ENCODE results near the gene ANO8.

ANO8 gene

GRCh38 chr19:17347361-17347760 is 12.7 kb upstream of the ANO8 start:
- DNase-seq = no peak

GRCh38 chr19:17346109-17346671 is 11.5 kb upstream of the ANO8 start:
- peak; percentile 62 for DNase-seq

- DNase-seq = no peak
Measured at GRCh38 chr19:17341845-17342244, 7.2 kb upstream of the ANO8 start.

GRCh38 chr19:17341386-17341785 is 6.7 kb upstream of the ANO8 start:
- DNase-seq = no peak

GRCh38 chr19:17340871-17341357 is 6.3 kb upstream of the ANO8 start:
- no peak for DNase-seq

GRCh38 chr19:17340302-17340870 is 5.7 kb upstream of the ANO8 start:
- no peak for DNase-seq

GRCh38 chr19:17339088-17339741 is 4.6 kb upstream of the ANO8 start:
- no peak for DNase-seq

- DNase-seq = no peak
Measured at GRCh38 chr19:17338433-17339078, 3.9 kb upstream of the ANO8 start.

- DNase-seq = peak; percentile 35
Measured at GRCh38 chr19:17337675-17338432, 3.2 kb upstream of the ANO8 start.

- DNase-seq = peak; percentile 99
Measured at GRCh38 chr19:17336872-17337674, 2.4 kb upstream of the ANO8 start, which contains the start of gene GTPBP3. Gene GTPBP3 (plus strand): TSS chr19:17337553. CDS start chr19:17337612, 59 bp downstream.

- DNase-seq = no peak
Measured at GRCh38 chr19:17335575-17335974, 920 bp upstream of the ANO8 start.

GRCh38 chr19:17333611-17334413 is 843 bp downstream of the ANO8 start:
- DNase-seq = no peak

- peak; percentile 15 for DNase-seq
Measured at GRCh38 chr19:17332677-17333581, 1.7 kb downstream of the ANO8 start.

GRCh38 chr19:17332360-17332676 is 2.3 kb downstream of the ANO8 start:
- no peak for DNase-seq

GRCh38 chr19:17331045-17331558 is 3.6 kb downstream of the ANO8 start:
- DNase-seq = no peak

GRCh38 chr19:17330262-17331044 is 4.2 kb downstream of the ANO8 start:
- DNase-seq = no peak

- no peak for DNase-seq
Measured at GRCh38 chr19:17329366-17330261, 5.0 kb downstream of the ANO8 start.

Data from NCI-H1092 treated with DMSO at 0.1 percent for 48 hours (cell line).